Coronary artery (tissue), 2 donors: ENCODE results near the gene CEP250.

Experiments
- DNase-seq: peaks from one replicate; pipeline ENCODE4 v3.0.0-alpha.2; 2017; ENCODE audit warnings: low spot score
- H3K27ac ChIP-seq, 2 donors: fragments of 200-600 bp; sonication (generic); one replicate each; pipeline ENCODE4 v1.5.1; 2016 to 2019
- H3K4me3 ChIP-seq: fragments of 200-600 bp; sonication (generic); 2 replicates; pipeline ENCODE4 v1.5.1; 2016; ENCODE audit warnings: mild to moderate bottlenecking, moderate library complexity
- TF ChIP-seq, protein P1 (sequence below): fragments of 200-600 bp; sonication (generic); IDR thresholded peaks from one replicate; pipeline ENCODE4 v1.5.1; 2019; ENCODE audit warnings: antibody characterized with exemption

The CEP250 gene

DNA sequence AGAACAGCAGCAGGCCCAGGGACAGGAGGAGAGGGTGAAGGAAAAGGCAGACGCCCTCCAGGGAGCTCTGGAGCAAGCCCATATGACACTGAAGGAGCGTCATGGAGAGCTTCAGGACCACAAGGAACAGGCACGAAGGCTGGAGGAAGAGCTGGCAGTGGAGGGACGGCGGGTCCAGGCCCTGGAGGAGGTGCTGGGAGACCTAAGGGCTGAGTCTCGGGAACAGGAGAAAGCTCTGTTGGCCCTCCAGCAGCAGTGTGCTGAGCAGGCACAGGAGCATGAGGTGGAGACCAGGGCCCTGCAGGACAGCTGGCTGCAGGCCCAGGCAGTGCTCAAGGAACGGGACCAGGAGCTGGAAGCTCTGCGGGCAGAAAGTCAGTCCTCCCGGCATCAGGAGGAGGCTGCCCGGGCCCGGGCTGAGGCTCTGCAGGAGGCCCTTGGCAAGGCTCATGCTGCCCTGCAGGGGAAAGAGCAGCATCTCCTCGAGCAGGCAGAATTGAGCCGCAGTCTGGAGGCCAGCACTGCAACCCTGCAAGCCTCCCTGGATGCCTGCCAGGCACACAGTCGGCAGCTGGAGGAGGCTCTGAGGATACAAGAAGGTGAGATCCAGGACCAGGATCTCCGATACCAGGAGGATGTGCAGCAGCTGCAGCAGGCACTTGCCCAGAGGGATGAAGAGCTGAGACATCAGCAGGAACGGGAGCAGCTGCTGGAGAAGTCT, 48.6 kb downstream of the CEP250 start:
- Histone ChIP-seq H3K4me3 (no peak overlapping the region), H3K27ac (no peak overlapping the region)
- DNase-seq, result no peak
- TF ChIP-seq, protein P1, sequence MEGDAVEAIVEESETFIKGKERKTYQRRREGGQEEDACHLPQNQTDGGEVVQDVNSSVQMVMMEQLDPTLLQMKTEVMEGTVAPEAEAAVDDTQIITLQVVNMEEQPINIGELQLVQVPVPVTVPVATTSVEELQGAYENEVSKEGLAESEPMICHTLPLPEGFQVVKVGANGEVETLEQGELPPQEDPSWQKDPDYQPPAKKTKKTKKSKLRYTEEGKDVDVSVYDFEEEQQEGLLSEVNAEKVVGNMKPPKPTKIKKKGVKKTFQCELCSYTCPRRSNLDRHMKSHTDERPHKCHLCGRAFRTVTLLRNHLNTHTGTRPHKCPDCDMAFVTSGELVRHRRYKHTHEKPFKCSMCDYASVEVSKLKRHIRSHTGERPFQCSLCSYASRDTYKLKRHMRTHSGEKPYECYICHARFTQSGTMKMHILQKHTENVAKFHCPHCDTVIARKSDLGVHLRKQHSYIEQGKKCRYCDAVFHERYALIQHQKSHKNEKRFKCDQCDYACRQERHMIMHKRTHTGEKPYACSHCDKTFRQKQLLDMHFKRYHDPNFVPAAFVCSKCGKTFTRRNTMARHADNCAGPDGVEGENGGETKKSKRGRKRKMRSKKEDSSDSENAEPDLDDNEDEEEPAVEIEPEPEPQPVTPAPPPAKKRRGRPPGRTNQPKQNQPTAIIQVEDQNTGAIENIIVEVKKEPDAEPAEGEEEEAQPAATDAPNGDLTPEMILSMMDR, result no peak

DNA sequence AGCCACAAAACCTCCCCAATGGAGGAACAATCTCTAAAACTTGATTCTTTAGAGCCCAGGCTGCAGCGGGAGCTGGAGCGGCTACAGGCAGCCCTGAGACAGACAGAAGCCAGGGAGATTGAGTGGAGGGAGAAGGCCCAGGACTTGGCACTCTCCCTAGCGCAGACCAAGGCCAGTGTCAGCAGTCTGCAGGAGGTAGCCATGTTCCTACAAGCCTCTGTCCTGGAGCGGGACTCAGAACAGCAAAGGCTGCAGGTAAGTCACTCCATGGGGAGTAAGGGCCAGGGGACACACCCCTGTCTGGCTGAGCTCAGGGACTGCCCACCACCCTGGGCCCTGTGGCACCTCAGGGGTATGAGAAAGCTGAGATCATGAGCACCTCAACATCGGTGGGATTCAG, 49.4 kb downstream of the CEP250 start:
- no peak for DNase-seq
- Histone ChIP-seq H3K27ac (no peak overlapping the region), H3K4me3 (no peak overlapping the region)
- TF ChIP-seq, protein P1, result no peak

DNA sequence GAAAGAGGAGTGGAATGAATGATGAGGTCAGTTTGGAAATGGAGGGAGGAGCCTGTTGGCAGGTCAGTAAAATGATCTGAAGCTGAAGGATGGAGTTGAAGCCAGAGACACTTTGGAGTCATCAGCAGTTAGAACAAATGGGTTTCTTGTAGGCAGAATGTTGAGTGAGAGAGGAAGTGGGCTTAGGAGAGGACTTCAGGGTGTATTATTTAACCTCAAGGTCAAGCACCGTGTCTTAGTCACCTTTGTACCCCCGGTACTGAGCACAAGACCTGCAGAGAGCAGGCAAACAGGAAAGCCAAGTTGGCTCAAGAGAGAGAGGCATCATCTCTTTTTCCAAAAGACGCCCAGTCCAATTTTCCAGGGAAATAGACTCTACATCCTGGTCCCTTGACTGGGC, 50.8 kb downstream of the CEP250 start:
- no peak for DNase-seq
- TF ChIP-seq, protein P1, result no peak

DNA sequence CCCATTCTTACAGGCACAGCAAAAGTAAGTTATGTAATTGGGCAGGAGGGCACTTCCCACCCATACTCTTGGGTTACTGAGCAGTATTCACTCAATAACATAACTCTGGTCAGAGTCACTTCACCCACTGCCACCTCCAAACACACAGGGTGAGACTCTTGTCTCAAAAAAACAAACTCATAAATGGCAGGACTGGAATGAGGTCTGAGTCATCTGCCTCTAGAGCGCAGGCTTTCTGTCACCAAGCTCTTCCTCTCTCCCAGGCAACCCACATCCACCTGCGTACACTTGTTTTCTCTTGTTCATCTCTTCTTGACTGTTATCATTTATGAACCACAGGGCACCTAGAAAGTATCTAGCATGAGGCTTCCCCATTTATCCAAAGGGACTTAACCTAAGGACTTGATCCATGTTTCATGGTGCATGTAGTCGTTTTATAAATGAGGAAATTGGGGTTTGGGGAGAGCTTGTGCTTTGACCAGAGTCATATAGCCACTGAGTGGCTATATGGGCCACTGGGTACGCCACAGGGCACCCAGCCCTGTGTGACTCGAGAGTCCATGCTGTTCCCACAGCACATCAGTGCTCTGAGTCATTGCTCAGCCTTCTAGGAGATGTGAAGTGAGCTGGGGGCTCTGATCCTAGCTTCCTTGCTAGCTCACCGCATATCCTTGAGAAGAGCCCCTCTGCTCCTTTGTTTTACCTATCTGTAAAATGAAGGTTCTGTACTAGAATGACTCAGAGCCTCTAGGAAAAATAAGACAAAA, 51.7 kb downstream of the CEP250 start:
- DNase-seq, result no peak
- no peak overlapping the region for H3K27ac ChIP-seq
- TF ChIP-seq, protein P1, result no peak
- no peak overlapping the region for H3K4me3 ChIP-seq

More for the DNA sequence above, 50.8 kb downstream of the CEP250 start:
- Histone ChIP-seq H3K4me3 (no peak overlapping the region), H3K27ac (no peak overlapping the region)

DNA sequence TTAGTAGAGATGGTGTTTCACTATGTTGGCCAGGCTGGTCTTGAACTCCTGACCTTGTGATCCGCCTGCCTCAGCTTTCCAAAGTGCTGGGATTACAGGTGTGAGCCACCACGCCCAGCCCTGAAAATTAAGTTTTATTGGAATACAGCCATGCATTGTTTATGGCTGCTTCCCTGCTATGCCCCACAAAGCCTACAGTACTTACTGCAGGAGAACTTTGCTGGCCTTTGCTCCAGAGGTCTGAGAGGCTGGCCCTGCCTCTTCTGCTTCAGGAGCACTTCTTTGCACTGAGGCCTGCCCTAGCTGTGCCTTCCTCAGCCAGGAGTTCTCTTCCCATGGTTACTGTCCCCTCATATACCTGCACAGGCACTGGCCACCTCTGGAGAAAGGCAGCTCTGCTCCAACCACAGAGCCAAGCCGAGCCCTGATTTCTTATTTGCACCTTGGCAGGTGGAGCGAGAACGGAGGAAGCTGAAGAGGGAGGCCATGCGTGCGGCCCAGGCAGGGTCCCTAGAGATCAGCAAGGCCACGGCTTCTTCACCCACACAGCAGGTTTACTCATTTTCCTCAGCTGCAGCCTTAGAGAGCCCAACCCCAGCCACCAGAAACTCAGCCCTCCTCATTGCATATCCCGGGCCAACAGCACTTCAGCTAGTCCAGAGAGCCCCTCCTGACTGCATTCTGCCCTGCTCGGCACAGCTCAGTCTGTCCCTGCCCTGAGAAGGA, 53.3 kb downstream of the CEP250 start:
- Histone ChIP-seq H3K4me3 (no peak overlapping the region), H3K27ac (no peak overlapping the region)
- DNase-seq, result no peak
- TF ChIP-seq, protein P1, result no peak

DNA sequence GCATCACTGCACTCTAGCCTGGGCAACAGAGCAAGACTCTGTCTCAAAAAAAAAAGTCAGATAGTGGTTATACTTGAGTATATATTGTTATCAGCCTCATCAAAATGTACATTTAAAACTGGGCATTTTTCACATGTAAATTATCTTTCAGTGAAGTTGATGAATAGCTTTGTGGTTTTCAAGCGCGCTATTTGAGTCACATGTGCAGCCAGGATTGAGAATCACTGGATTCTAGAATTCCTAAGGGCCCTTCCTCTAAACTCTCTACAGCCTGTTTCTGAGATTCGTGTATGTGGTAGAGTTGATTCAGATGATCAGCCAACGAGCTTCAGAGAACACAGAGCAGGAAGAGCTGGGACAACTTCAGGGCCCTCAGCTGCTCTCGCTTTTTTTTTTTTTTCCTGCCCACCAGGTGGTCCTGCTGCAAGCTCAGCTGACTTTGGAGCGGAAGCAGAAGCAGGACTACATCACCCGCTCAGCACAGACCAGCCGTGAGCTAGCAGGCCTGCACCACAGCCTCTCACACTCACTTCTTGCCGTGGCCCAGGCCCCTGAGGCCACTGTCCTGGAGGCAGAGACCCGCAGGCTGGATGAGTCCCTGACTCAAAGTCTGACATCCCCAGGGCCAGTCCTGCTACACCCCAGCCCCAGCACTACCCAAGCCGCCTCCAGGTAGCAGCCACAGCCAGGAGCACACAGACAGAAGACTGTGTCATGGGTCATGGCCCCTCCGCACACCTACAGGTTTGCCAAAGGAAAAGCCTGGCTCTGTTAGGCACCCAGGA, 55.7 kb downstream of the CEP250 start:
- no peak for DNase-seq
- TF ChIP-seq, protein P1, result no peak
- Histone ChIP-seq H3K27ac (no peak overlapping the region), H3K4me3 (no peak overlapping the region)
